Lower leg skin (tissue), 4 donors: Measurements from ENCODE around the gene RNF213. TPM values are rescaled to one million over a fixed set of nuclear protein-coding genes. Genes with fewer than 3 reads are reported as not detected.

ENCODE experiments used
- DNase-seq, 2 donors: peaks; one replicate each; pipeline ENCODE4 v3.0.0-alpha.2; 2019; ENCODE audit warnings: low spot score in 2 of 2
- H3K4me3 ChIP-seq: fragments of 200-600 bp; sonication (generic); 2 replicates; pipeline ENCODE4 v1.5.1; 2017; ENCODE audit warnings: mild to moderate bottlenecking, low read depth; ENCODE audit not compliant: poor library complexity, severe bottlenecking
- CTCF ChIP-seq, 3 donors: fragments of 450-650 bp; IDR thresholded peaks; one replicate each; pipeline ENCODE4 v1.5.1; 2016; ENCODE audit warnings: antibody characterized with exemption in 3 of 3, mild to moderate bottlenecking in 3 of 3, moderate library complexity in 2 of 3
- POLR2A ChIP-seq, 2 donors: fragments of 450-650 bp; IDR thresholded peaks; one replicate each; pipeline ENCODE4 v1.6.1; 2016 to 2017; ENCODE audit warnings: antibody characterized with exemption in 2 of 2, mild to moderate bottlenecking in 1 of 2, moderate library complexity in 1 of 2
- WGBS, 2 donors: methylation state at CpG; one replicate each; pipeline ENCODE4 v1.1.5; 2018; 5-methylcytosine and 5-hydroxymethylcytosine counted together
- intact Hi-C: fragments of 100-400 bp; cut with DNase I; formaldehyde crosslinking; loops from one replicate; pipeline ENCODE4 v1.15.0; 2023; ENCODE audit warnings: low total_unique reads
- total RNA-seq, 4 donors: library from RNA; depleted of rRNA; stranded (reverse); fragments of >200 nt; gene quantifications; one replicate each; pipeline ENCODE4 v1.1.0, GENCODE V29; 2016

RNF213 gene
- total RNA-seq, 4 donors from 2014 or later, result 48.4 to 103 (median 59.8) TPM

- WGBS, 2 donors, result 91 to 93% methylated on average over 24 of the region's 24 CpGs
- intact Hi-C loops, result no loop called here
- no peak for DNase-seq
- TF ChIP-seq CTCF (IDR thresholded peaks at IDR 0.05) (no peak), POLR2A (IDR thresholded peaks at IDR 0.05) (no peak)
- H3K4me3 ChIP-seq, result no peak overlapping the region
These were observed 95.7 kb downstream of the RNF213 start for GRCh38 chr17:80356231-80356856.

GRCh38 chr17:80358131-80358530 lies 97.5 kb downstream of the RNF213 start:
- H3K4me3 ChIP-seq, result no peak overlapping the region
- intact Hi-C loops, result no loop called here
- WGBS, 2 donors, result 93 to 94% methylated on average over 9 of the region's 9 CpGs
- no peak for TF ChIP-seq CTCF (IDR thresholded peaks at IDR 0.05)
- TF ChIP-seq POLR2A (IDR thresholded peaks at IDR 0.05), result no peak
- DNase-seq, result no peak

GRCh38 chr17:80358861-80359260 lies 98.2 kb downstream of the RNF213 start:
- TF ChIP-seq CTCF (IDR thresholded peaks at IDR 0.05) (no peak), POLR2A (IDR thresholded peaks at IDR 0.05) (no peak)
- intact Hi-C loops, result no loop called here
- no peak overlapping the region for H3K4me3 ChIP-seq
- DNase-seq, result no peak
- 91 to 93% methylated on average over 10 to 11 of the region's 11 CpGs for WGBS, 2 donors

GRCh38 chr17:80359422-80360110 lies 98.9 kb downstream of the RNF213 start:
- no peak overlapping the region for H3K4me3 ChIP-seq
- 83 to 86% methylated on average over 8 of the region's 8 CpGs for WGBS, 2 donors
- no peak for TF ChIP-seq CTCF (IDR thresholded peaks at IDR 0.05)
- no peak for TF ChIP-seq POLR2A (IDR thresholded peaks at IDR 0.05)
- intact Hi-C loops, result loop anchor here (10.0 kb wide), 1 partner anchor 275 kb away; no protein-coding TSS in a partner anchor
- DNase-seq, result no peak

- intact Hi-C loops, result loop anchor here (10.0 kb wide), 1 partner anchor 276 kb away; no protein-coding TSS in a partner anchor
- 95% methylated on average over 12 to 13 of the region's 13 CpGs for WGBS, 2 donors
- no peak for DNase-seq
- no peak overlapping the region for H3K4me3 ChIP-seq
- TF ChIP-seq POLR2A (IDR thresholded peaks at IDR 0.05) (no peak), CTCF (IDR thresholded peaks at IDR 0.05) (no peak)
These were observed 99.7 kb downstream of the RNF213 start for GRCh38 chr17:80360396-80360795.
